Upper lobe of left lung (tissue), 6 donors: ENCODE data around the gene LINS1. TPM values are rescaled to one million over a fixed set of nuclear protein-coding genes. Genes with fewer than 3 reads are reported as not detected.

Experiments
- ATAC-seq, 2 donors: fragments of 200-7000 bp; cut with Tn5 transposase; one replicate each; pipeline ENCODE4 v1.9.1; 2022; ENCODE audit warnings: mild to moderate bottlenecking in 2 of 2, moderate library complexity in 2 of 2; ENCODE audit not compliant: low FRiP score in 2 of 2
- DNase-seq, 2 donors: peaks; one replicate each; pipeline ENCODE4 v3.0.0-alpha.2; 2019 to 2020
- H3K27ac ChIP-seq, 4 donors: fragments of 200-600 bp; sonication (generic); one replicate each; pipeline ENCODE4 v1.5.1; 2016 to 2019
- H3K27me3 ChIP-seq, 4 donors: fragments of 200-600 bp; sonication (generic); one replicate each; pipeline ENCODE4 v1.5.1; 2017 to 2019
- H3K36me3 ChIP-seq, 4 donors: fragments of 200-600 bp; sonication (generic); one replicate each; pipeline ENCODE4 v1.5.1; 2016 to 2019
- H3K4me1 ChIP-seq, 4 donors: fragments of 200-600 bp; sonication (generic); one replicate each; pipeline ENCODE4 v1.5.1; 2018 to 2019
- H3K4me3 ChIP-seq, 4 donors: fragments of 200-600 bp; sonication (generic); one replicate each; pipeline ENCODE4 v1.5.1; 2017 to 2019; ENCODE audit warnings: mild to moderate bottlenecking in 2 of 4, moderate library complexity in 1 of 4
- H3K9me3 ChIP-seq, 4 donors: fragments of 200-600 bp; sonication (generic); one replicate each; pipeline ENCODE4 v1.5.1; 2018 to 2019
- CTCF ChIP-seq, 6 experiments: fragments of 450-650 bp in 4 of 6; fragments of 200-600 bp in 2 of 6; sonication (generic) in 2 of 6; IDR thresholded peaks; one replicate each; pipeline ENCODE4 v1.5.1; 2016 to 2019; ENCODE audit warnings: antibody characterized with exemption in 6 of 6
- EP300 ChIP-seq, 4 donors: sonication (generic); formaldehyde crosslinking; IDR thresholded peaks; one replicate each; pipeline ENCODE4 v1.5.1; 2017; ENCODE audit warnings: antibody characterized with exemption in 4 of 4, control low read depth in 2 of 4
- POLR2A ChIP-seq, 4 donors: fragments of 450-650 bp; IDR thresholded peaks; one replicate each; pipeline ENCODE4 v1.5.1; 2016 to 2017; ENCODE audit warnings: antibody characterized with exemption in 4 of 4, mild to moderate bottlenecking in 2 of 4
- POLR2AphosphoS5 ChIP-seq, 2 donors: sonication (generic); formaldehyde crosslinking; IDR thresholded peaks; one replicate each; pipeline ENCODE4 v1.5.1; 2017; ENCODE audit warnings: antibody characterized with exemption in 2 of 2
- WGBS, 2 donors: methylation state at CpG; one replicate each; pipeline ENCODE4 v1.1.5; 2017 to 2018; 5-methylcytosine and 5-hydroxymethylcytosine counted together
- total RNA-seq, 6 donors: library from RNA; depleted of rRNA in 4 of 6; stranded (reverse); fragments of >200 nt in 4 of 6; gene quantifications; one replicate each; pipeline versions ENCODE4 v1.1.0 to v1.2.1, GENCODE V29; 2016 to 2021
- donor health status: DM: no; HTN: no; CAD: no; lungs with moderate emphysema.
- donor health status: DM: no; HTN: yes; CAD: no; lungs with severe emphysema.

The LINS1 gene
- total RNA-seq, 6 donors from 2014 or later: 11.8 to 43.0 (median 18.2) TPM

- Histone ChIP-seq H3K4me1 (peaks cover 5 to 9% (median 7%) of the 10 kb centered on the region in 4 donors), H3K9me3 (no peaks in the 10 kb centered on the region), H3K36me3 (peaks cover 7 to 35% (median 13%) of the 10 kb centered on the region in 4 donors), H3K27ac (no peak overlapping the region), H3K4me3 (no peak overlapping the region), H3K27me3 (no peaks in the 10 kb centered on the region)
- DNase-seq (peak in 1 of 2 donors; percentile 39), ATAC-seq (peak in 1 of 2 donors; percentile 42)
- 67 to 80% methylated on average over 1 of the region's 1 CpG for WGBS, 2 donors
- TF ChIP-seq EP300 (IDR thresholded peaks at IDR 0.05) (no peak), POLR2AphosphoS5 (IDR thresholded peaks at IDR 0.05) (no peak), CTCF (IDR thresholded peaks at IDR 0.05) (no peak), POLR2A (IDR thresholded peaks at IDR 0.05) (no peak)
Measured at GRCh38 chr15:100633763-100634075, 31.7 kb upstream of the LINS1 start.

- Histone ChIP-seq H3K4me3 (no peak overlapping the region), H3K36me3 (peaks cover 7 to 35% (median 13%) of the 10 kb centered on the region in 4 donors), H3K27ac (no peak overlapping the region), H3K9me3 (no peaks in the 10 kb centered on the region), H3K4me1 (peaks cover 4 to 7% (median 6%) of the 10 kb centered on the region in 4 donors), H3K27me3 (no peaks in the 10 kb centered on the region)
- ATAC-seq (no peak), DNase-seq (peak in 1 of 2 donors; percentile 59)
- 84 to 90% methylated on average over 9 to 10 of the region's 10 CpGs for WGBS, 2 donors
- TF ChIP-seq POLR2A (IDR thresholded peaks at IDR 0.05) (no peak), CTCF (IDR thresholded peaks at IDR 0.05) (no peak), POLR2AphosphoS5 (IDR thresholded peaks at IDR 0.05) (no peak), EP300 (IDR thresholded peaks at IDR 0.05) (no peak)
Measured at GRCh38 chr15:100631831-100632230, 29.8 kb upstream of the LINS1 start.

GRCh38 chr15:100628746-100629145 is 26.8 kb upstream of the LINS1 start:
- H3K36me3 ChIP-seq: peaks cover 7 to 35% (median 13%) of the 10 kb centered on the region in 4 donors
- no peak for DNase-seq
- H3K9me3 ChIP-seq: no peaks in the 10 kb centered on the region
- no peak overlapping the region for H3K4me3 ChIP-seq
- H3K4me1 ChIP-seq: peaks cover 2 to 6% (median 5%) of the 10 kb centered on the region in 4 donors
- WGBS, 2 donors: 77 to 82% methylated on average over 3 of the region's 3 CpGs
- TF ChIP-seq POLR2AphosphoS5 (IDR thresholded peaks at IDR 0.05): no peak
- TF ChIP-seq CTCF (IDR thresholded peaks at IDR 0.05): no peak
- no peak for TF ChIP-seq POLR2A (IDR thresholded peaks at IDR 0.05)
- TF ChIP-seq EP300 (IDR thresholded peaks at IDR 0.05): no peak
- ATAC-seq: no peak
- H3K27me3 ChIP-seq: no peaks in the 10 kb centered on the region
- H3K27ac ChIP-seq: no peak overlapping the region

GRCh38 chr15:100627789-100628395 is 25.9 kb upstream of the LINS1 start:
- peak in 1 of 2 donors; percentile 53 for DNase-seq
- TF ChIP-seq POLR2A (IDR thresholded peaks at IDR 0.05): no peak
- no peak for TF ChIP-seq POLR2AphosphoS5 (IDR thresholded peaks at IDR 0.05)
- TF ChIP-seq CTCF (IDR thresholded peaks at IDR 0.05): peak; percentile 78 to 87 (median 82)
- no peak for TF ChIP-seq EP300 (IDR thresholded peaks at IDR 0.05)
- Histone ChIP-seq H3K4me1 (no peaks in the 10 kb centered on the region), H3K27me3 (no peaks in the 10 kb centered on the region), H3K4me3 (no peak overlapping the region), H3K36me3 (peaks cover 7 to 35% (median 13%) of the 10 kb centered on the region in 4 donors), H3K27ac (no peak overlapping the region), H3K9me3 (no peaks in the 10 kb centered on the region)
- ATAC-seq: peak; percentile 86 to 92
- whole genome bisulfite sequencing, 2 donors: 39 to 40% methylated on average over 6 of the region's 6 CpGs

GRCh38 chr15:100623301-100623700 is 21.3 kb upstream of the LINS1 start:
- peaks cover 0 to 16% (median 4%) of the 10 kb centered on the region in 4 donors for H3K36me3 ChIP-seq
- no peaks in the 10 kb centered on the region for H3K9me3 ChIP-seq
- no peaks in the 10 kb centered on the region for H3K27me3 ChIP-seq
- no peak for ATAC-seq
- no peak overlapping the region for H3K27ac ChIP-seq
- 88 to 94% methylated on average over 5 of the region's 5 CpGs for WGBS, 2 donors
- no peak overlapping the region for H3K4me3 ChIP-seq
- H3K4me1 ChIP-seq: no peaks in the 10 kb centered on the region
- no peak for DNase-seq
- TF ChIP-seq CTCF (IDR thresholded peaks at IDR 0.05) (no peak), POLR2A (IDR thresholded peaks at IDR 0.05) (no peak), EP300 (IDR thresholded peaks at IDR 0.05) (no peak), POLR2AphosphoS5 (IDR thresholded peaks at IDR 0.05) (no peak)
